Stimulated activated CD4-positive, alpha-beta T cell treated with anti-CD3 and anti-CD28 coated beads, TNF-alpha, amount 100 ng/mL, for 48 hours (primary cell): Measurements from ENCODE around the gene FLII.

Source experiments
- DNase-seq, 3 donors: peaks; one replicate each; pipeline ENCODE4 v3.0.0-alpha.2; 2020; ENCODE audit warnings: low read depth in 3 of 3

FLII gene

DNA sequence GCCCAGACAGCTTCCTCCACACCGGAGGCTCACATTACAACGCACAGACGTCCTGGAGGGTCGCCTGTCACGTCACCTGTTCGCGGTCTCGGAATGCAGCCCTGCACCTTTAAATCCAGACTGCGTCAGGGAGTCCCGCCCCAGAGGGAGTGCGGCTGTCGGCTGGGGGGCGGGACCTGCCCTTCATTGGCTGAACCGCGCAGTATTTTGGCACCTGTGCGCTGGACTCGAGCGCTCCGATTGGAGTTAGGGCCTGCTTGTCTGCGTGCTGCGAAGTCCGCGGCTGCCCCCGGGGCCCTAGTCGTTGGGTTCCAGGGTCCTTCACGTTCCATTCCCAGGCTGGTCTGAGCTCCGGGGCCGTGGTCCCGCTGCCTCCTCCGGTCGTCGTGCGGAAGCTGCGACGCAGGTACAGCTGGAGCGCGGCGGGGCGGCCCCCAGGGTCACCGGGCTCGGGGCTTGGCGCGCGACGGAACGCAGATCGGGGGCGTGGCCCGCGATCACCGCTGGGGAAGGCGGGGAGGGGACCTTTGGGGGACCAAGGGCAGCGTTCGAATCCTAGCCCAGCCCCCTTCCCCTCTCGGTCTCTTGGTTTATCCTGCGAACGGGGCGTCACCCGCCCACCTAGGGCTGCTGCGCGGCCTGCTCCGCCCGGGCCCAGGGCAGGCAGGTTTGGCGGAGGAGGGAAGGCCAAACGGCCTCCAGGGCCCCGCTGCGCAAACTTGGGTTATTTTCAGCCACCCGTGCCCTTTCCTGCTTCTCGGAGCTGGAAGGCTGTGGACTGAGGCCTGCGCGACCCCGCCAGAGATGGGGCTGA, 2.0 kb upstream of the FLII start, which contains the start of gene MIEF2:
Gene MIEF2 (plus strand): TSS at position 331 of the 814 bp plus-strand sequence. CDS start 2,059 bp downstream, outside the sequence.
- peak; percentile 87 to 91 (median 88) for DNase-seq

DNA sequence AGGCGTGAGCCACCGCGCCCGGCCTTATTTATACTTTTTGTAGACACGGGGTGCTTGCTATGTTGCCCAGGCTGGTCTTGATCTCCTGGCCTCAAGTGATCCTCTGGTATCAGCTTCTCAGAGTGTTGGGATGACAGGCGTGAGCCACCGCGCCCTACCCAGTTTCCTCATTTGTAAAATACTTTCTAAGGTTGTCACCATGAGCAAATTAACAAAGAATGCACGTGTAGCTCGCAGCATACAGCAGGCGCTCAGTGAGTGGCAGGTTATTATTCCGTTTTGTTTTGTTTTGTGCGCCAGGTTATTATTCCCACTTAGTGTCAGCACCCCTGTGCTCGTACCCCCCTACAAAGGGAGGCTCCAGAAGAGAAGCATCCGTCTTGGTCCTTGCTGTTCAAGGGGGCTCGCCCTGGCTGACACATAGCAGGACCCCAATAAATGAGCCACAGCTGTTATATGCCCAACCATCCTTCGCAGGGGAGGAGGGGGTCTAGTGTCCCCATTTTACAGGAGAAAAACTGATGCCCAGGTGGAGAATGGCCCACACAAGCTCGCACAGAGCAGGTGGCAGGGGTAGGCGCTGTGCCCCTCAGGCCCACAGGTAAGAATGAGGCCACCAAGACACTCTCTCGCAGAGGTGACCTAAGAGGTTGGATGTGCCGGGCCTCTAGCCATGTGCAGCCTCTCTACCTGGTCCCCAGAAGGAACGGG, 1.2 kb upstream of the FLII start:
- DNase-seq = no peak

DNA sequence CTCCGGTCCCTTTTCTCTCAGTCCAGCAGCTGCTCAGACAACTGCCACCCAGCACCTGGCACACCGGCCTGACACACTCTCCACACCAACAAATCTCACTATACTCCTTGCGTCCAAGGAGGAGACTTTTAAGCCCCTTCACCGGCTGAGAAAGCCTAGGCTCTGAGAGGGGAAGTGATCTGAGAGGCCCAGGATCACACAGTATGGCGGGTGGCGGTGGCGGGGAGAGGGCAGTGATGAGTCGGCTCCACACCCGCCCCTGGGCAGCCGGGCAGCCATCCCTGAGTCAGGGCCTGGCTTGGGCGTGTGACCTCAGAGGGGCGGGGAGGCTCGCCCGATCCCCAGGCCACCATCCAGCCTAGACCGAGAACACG, 569 bp downstream of the FLII start:
- peak in 1 of 3 donors; percentile 37 for DNase-seq

DNA sequence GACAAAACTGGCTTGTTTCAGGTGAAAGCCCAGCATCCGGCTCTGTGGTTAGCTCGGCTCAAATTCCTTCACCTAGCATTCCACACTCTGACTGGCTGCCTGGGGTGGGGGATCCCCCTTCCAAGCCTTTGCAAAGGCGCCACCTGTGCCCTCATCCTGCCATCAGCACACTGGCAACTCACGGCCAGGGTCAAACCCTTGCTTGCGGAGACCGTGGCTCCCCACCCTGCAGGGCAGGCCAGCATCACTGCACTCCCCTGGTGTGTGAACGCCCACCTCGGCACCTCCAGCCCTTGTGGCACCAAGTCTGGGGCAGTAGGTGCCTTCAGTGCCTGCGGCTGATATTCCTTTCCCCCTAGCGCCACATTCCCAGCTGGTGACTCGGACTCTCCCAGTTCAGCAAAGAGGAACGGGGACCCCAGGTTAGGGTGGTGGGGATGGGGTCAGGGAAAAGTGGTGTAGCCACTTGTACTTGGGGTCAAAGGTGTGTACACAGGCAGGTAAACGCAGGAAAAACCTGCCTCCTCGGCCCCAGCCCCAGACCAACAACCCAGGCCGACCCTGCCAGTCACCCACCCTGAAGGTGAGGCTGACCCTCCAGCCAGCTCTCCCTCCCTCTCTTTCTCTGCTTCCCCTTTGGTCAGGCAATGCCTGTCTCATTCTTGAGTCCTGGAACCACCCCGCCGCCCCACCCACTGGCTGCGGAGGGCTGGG, 1.1 kb downstream of the FLII start:
- no peak for DNase-seq

DNA sequence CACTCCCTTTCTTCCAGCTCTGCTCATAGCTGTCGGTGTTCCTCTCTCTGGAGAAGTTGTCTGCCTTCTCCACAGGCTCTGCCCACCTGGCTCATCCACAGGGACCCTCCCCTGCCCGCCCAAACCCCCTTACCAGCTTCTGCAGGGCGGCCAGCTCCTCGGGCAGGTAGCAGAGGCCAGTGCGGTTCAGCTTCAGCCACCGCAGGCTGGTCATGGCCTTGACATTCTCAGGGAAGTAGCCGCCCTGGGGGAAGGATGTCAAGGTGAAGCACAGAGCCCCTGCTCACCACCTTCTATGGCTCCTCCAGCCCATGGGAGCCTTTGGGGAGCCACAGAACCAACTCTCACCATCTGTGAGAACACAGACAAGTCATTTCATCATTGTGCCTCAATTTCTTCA, 1.8 kb downstream of the FLII start:
- DNase-seq = no peak

DNA sequence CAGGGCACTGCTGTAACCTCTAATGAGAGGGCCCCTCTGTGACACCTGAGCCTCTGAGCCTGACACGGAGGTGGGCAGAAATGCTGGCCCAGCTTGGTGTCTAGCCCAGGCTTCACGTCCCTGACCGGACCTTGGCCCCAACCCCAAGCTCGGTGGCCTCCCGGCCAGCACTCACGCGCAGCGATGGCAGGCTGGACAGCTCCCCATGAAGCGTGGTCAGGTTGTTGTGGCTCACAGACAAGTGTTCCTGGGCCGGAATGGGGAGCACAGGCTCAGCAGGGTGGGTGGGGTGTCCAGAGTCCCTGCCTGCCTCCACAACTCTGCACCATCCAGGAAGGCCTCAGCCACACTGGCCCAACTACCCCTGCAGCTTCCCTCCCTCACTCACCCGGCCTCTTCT, 2.2 kb downstream of the FLII start:
- no peak for DNase-seq

DNA sequence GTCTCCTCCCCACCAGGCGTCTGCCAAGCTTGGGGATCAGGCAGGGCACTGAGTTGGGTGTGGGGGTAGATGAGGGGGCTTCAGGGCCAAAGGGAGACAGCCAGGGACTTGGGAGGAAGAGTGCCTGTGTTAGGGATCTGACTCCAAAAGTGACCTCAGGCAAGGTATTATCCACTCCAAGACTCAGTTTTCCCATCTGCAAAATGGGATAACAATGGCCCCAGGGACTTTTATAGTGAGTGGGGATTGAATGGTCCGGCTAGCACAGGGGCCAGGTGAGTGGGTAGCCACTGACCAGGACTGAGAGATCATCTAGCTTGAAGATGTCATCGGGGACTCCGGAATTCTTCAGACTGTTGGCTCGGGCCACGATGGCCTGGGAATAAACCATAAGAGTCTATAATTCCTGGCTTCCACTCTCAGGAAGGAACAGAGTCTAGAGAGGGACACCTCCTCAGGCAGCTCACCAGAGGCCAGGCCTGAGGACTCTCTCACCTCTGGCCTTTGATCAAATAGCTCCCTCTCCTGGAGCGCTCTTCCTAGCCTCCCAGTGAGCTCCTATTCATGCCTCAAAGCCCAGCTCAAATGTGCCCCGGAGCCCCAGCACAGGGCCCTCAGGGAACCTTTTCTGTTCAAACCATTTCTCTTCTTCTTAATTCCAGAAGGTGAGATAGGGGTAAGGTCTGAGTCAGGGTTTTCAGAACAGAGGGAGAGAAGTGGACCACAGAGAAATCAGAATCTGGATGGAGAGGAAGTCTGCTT, 3.5 kb downstream of the FLII start:
- DNase-seq = no peak

DNA sequence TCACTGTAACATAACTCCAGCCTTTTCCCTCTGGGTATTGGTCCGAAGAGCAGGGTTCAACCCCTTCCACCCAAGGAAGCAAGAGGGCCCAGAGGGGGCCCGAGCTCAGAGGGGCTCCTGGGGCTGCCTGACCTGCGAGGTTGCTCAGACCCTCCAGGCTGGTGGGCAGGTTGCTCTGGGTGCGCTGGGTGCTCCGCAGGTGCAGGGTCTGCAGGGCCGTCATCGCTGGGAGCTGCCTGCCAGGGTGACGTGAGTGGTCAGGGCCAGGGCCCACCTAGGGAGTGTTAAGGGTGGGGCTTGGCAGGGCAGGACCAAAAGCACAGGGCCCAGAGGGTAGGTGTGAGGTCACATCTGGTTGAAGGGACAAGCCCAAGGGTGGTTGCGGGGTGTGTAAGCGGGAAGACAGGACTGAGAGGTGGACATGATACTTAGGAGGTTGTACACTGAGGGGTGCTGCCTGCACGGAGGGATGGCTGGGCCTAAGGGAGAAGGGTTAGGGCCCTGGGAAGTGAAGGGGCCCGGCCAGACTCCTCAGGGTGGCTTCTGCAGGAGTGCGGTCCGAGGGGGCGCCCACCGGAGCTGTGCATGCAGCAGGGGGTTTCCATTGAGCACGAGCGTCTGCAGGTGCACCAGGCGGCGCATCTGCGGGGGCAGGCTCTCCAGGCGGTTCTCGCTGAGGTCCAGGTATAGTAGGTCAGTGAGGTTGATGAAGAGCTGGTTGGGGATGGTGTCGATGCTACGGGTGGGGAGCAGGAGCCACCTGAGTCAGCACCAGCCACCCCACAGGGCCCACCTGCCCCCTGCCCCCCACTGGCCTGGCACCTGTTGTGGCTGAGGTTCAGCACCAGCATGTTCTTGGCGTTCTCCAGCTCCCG, 4.4 kb downstream of the FLII start:
- DNase-seq = no peak

DNA sequence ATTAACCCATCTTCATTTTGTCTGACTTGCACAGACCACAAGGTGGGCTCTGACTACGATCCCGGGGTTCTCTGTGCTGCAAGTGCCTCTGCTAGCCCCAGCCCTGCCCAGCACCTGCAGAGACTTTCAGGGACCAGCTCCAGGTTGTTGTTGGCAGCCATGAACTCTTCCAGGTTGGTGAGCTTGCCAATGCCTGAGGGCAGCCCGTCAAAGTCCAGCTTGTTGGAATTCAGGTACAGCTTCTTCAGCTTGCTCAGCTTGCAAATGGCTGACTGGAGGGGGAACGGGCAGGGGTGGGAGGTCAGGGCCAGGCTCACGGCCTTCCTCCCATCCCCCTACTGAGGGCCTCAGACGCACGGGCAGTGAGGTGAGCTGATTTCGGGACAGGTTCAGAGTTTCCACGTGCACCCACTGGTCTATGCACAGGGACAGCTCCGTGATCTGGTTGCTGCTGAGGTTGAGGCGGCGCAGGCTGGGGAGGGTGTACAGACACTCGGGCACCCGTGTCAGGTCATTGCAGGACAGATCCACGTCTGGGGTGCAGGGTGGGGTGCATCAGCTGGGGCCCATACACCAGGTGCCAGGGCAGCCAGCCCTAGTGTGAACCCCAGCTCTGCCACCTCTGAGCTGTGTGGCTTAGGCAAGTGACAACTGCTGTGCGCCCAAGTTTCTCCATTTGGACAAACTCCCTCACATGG, 5.2 kb downstream of the FLII start:
- DNase-seq = no peak

DNA sequence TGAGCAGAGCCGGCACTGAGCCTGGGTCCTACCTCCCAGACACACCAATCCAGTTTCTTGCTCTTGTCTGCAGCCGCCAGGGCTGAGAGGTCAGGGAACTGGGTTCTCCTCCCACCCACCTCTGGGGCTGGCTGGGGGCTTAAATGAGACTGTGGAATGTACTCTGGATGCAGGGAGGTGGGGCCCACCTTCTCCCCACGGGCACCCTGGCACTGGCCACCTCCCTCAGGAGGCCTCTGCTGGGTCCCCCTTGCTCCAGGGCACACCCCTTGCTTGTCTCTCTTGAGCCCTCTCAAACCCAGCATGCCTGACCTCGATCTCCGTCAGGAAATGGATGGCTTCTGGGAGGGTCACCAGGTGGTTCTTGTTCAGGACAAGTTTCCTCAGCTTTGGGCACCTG, 6.4 kb downstream of the FLII start:
- DNase-seq = no peak

DNA sequence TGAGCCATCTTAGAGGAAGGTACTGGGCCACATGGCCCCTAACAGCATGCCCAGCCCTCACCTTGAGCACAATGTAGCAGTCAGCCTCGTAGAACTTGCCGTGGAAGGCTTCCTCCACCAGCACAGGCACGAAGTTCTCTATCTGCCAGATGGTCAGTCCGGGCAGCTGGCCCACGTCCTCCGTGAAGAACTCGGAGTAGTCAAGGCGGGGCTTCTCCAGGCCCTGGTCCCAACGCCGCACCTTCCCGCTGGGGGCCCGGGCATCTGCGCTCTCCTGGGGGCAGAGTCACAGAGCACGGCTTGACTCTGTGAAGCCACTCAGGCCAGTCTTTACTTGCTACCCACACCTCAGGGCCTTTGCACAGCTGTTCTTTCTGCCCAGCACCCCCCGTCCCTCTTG, 7.3 kb downstream of the FLII start:
- DNase-seq = no peak

DNA sequence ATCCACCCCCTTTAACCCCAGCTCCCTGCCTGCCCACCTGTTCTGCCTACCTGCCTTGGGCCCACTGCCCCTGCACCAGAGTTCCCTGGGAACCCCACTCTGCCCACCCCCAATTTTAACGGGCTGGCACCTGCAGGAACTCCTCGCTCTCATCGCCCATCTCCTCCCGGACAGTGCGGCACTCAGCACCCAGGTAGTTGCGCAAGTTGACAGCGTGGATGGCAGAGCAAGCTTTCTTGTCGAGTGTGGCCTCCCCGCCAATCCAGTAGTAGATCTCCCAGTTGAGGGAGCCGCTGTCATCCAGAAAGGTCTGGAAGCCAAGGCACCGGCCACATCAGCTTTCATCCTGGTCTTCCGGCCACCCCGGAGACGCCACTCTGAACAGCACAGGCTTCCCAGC, 7.8 kb downstream of the FLII start:
- no peak for DNase-seq

DNA sequence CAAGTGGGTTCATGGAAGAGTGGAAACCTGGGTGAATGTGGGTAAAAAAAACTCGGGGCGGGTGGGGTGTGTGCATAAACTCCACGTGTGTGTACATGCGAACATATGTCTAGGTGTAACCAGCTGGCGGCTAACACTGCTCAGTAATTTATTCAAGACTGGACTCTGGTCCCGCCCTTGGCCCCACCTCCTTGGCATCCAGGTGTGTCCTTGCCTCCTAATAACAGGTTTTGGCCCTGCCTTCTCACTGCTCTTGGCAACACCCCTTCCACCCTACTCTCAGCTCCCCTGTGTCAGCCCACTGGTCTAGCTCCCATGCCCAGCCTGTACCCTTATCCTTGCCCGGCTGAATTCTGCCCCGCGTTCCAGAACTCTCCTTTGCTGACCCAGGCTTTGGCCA, 8.3 kb downstream of the FLII start:
- no peak for DNase-seq

DNA sequence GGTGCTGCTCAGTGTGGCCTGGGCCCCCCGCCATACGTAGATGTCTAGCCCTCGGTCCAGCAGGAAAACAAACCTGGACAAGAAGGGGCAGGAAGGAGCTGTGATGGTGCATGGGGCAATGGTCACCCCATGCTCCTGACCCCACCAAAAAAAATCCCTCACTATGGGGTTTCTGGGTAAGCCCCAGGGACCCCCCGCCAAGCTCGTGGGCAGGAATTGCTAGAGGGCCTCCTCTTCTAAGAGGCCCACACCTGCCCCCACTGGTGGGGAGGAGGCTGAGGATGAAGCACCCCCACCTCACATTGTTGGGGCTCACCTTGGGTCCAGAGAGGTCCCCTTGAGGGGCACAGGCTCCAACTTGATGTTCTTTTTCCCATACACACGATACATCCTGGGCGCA, 9.7 kb downstream of the FLII start:
- DNase-seq = no peak

DNA sequence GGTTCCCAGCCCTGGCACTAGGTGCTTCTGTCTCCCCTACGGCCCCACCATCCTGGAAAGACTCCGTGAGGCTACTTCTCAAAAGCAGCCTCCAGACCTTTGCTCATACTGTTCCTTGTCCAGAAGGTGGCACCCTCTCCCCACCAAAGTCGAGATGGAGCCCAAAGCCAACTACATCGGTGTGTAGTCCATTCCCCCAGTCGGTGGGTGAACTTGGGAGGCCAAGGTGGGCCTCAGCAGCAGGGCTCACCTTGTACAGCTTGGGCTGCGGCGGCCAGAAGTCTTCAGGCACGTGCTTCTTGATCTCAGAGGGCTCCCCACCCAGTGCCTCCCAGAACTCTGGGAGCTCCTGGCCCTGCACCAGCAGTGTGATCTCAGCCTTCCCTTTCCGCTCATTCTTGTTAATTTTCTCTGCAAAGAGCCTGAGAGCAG, 10.2 kb downstream of the FLII start:
- DNase-seq = peak in 2 of 3 donors; percentile 45 to 55

DNA sequence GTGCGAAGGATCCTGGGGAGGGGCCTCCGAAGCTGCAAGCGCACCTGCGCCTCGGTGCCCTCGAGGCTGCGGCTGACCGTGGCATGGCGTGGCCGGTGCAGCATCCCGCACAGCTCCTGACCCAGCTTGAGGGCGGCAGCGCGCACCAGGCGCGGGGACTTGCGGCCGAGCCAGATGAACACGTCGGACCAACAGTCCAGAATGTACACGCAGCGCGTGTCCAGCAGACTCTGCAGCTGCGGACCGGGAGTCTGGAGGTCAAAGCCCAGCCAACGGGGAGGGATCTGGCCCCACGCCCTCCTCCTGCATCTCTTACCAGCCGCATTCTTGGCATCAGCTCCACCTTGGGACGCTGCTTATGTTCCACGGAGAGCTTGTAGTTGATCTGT, 10.9 kb downstream of the FLII start:
- no peak for DNase-seq

DNA sequence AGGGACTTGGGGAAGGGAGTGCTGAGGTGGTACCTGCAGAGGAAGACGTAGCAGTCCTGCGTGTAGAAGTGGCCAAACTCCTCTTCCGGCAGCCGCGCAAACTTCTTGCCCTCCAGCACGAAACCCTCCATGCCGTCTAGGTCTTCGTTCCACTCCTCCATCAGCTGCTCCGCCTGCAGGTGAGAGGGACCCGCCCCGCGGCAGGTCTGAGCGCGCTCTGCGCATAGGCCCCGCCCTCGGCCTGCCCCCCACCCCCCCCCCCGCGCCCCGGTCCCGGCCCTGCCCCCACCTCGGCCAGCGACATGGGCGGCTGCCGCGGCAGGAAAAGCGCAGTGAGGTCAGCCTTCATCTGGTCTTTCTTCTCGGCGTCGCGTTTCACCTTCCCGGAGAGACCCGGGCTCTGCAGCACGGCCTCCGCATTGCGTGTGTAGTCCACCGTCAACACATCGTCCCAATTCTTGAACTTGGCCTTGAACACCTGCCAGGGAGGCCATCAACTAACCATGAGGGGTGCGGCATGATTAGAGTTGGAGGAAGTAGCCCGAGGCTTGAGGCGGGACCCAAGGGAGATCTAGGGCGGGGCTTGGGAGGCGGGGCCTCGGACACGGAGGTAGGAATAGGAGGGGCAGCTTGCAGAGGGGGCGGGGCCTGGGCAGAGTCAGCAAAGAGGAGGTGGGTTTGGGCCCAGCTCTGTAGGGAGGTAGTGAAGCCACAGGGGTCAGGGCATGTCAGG, 11.5 kb downstream of the FLII start:
- peak in 2 of 3 donors; percentile 30 to 55 for DNase-seq

DNA sequence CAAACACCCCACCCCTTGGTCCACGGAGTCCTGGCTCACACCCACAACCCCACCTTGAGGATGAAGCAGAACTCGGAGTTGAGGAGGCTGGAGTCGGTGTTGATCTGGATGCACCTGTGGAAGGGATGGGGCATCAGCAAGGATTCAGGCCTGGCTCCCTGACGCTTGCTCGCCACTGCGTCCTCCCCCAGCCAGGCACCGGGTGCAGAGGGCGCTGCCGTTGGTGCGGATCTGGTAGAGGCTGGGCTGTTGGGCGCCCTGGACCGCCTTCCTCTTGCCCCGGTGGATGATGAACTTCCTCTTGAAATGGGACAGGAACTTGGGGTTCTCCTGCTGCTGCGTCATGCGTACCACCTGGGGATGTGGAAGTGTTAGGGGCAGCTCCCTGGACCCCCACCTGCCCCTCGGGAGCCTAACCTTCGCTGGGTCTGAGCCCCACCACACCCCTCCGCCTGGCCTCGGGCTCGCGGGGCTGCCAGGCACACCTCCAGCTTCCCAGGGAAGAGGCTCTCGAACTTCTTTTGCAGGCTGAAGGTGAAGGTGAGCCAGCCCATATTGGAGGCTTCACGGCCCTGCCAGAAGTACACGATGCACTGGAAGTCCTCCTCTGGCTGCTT, 12.3 kb downstream of the FLII start:
- DNase-seq = no peak
